ENCODE results near the gene ZNF75A.
A peak's percentile ranks its signal among the peaks of the same experiment; 100 is the strongest.

The ZNF75A gene

GRCh38 chr16:3282103-3282729, 23.1 kb upstream of the ZNF75A start:
- no peak for TF ChIP-seq ZFX (IDR thresholded peaks at IDR 0.05; ENCODE audit: borderline replicate concordance)
- TF ChIP-seq CTCF (IDR thresholded peaks at IDR 0.05) = 0 out of 2 replicates have a peak, but pooled peaks have one; percentile 6
- peak overlapping the region; percentile 98 for H3K27ac ChIP-seq

GRCh38 chr16:3282730-3283542, 22.4 kb upstream of the ZNF75A start, which contains the start of gene ZNF263:
Gene ZNF263, plus strand, starts transcription at chr16:3283491. Its CDS starts 328 bp downstream, at chr16:3283819.
- peak within 1 kb of the TSS; percentile 98 for H3K27ac ChIP-seq

DNA sequence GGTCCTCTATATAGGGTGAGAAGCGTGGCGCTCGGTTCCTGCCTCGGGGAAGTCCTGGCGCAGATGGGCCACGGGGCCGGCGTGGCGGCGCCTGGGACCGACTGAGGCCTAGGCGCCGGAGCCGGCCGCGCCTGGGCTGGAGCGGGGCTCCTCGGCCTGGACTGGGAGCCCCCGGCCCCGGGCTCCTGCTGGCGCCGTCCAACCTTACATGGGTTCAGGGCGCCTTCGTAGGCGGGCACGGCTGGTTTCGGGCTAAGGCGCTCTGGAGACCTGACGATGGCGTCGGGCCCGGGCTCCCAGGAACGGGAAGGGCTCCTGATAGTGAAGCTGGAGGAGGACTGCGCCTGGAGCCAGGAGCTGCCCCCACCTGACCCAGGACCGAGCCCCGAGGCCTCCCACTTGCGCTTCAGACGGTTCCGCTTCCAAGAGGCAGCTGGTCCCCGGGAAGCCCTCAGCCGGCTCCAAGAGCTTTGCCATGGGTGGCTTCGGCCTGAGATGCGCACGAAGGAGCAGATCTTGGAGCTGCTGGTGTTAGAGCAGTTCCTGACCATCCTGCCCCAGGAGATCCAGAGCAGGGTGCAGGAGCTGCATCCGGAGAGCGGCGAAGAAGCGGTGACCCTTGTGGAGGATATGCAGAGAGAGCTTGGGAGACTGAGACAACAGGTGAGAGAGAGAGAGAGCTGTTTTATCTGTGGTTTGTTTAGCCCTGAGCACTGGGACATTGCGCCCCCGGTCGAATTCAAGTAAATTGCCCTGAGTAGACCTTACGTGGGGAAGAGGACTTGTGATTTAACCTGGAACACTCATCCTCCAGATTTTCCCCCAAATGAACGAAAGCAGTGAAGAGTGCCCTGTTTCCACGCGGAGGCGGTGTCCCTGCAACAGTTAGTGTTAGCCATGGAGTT, 21.5 kb upstream of the ZNF75A start:
- no peak for TF ChIP-seq CTCF (IDR thresholded peaks at IDR 0.05)
- no peak for TF ChIP-seq ZFX (IDR thresholded peaks at IDR 0.05; ENCODE audit: borderline replicate concordance)
- H3K27ac ChIP-seq = peak overlapping the region; percentile 98

More at GRCh38 chr16:3282730-3283542, 22.4 kb upstream of the ZNF75A start, which contains the start of gene ZNF263:
- TF ChIP-seq ZFX (IDR thresholded peaks at IDR 0.05; ENCODE audit: borderline replicate concordance) = no peak
- no peak for TF ChIP-seq CTCF (IDR thresholded peaks at IDR 0.05)

DNA sequence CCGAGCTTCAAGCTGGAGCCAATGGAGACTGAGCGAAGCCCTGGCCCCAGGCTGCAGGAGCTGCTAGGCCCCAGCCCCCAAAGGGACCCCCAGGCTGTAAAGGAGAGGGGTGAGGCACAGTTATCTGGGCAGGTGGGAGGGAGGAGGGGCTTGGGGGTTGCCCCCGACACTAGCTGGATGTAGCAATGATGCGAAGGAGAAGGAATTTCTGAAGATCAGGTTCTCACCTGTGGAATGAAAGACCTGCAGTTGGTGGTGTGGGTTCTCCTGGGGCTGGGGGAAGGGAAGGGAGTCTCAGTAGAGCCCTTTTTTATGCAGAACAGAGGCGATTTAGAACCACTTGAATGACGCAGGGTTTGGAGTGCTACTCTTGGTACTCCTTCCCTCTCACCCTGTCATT, 20.2 kb upstream of the ZNF75A start:
- TF ChIP-seq CTCF (IDR thresholded peaks at IDR 0.05) (no peak), ZFX (IDR thresholded peaks at IDR 0.05; ENCODE audit: borderline replicate concordance) (no peak)
- H3K27ac ChIP-seq = no peak overlapping the region

GRCh38 chr16:3289998-3290673, 15.2 kb upstream of the ZNF75A start:
- no peak overlapping the region for H3K27ac ChIP-seq
- TF ChIP-seq CTCF (IDR thresholded peaks at IDR 0.05) = no peak
- no peak for TF ChIP-seq ZFX (IDR thresholded peaks at IDR 0.05; ENCODE audit: borderline replicate concordance)

- TF ChIP-seq CTCF (IDR thresholded peaks at IDR 0.05) (no peak), ZFX (IDR thresholded peaks at IDR 0.05; ENCODE audit: borderline replicate concordance) (no peak)
- no peak overlapping the region for H3K27ac ChIP-seq
Measured at GRCh38 chr16:3292604-3293003, 12.7 kb upstream of the ZNF75A start.
